HG03196 (cell line): Measurements from ENCODE around the gene TICRR.

ENCODE experiments used
- ATAC-seq: cut with Tn5 transposase; IDR thresholded peaks from one replicate; pipeline ENCODE4 v1.9.1; 2021; ENCODE audit not compliant: unreplicated experiment

Gene TICRR

DNA sequence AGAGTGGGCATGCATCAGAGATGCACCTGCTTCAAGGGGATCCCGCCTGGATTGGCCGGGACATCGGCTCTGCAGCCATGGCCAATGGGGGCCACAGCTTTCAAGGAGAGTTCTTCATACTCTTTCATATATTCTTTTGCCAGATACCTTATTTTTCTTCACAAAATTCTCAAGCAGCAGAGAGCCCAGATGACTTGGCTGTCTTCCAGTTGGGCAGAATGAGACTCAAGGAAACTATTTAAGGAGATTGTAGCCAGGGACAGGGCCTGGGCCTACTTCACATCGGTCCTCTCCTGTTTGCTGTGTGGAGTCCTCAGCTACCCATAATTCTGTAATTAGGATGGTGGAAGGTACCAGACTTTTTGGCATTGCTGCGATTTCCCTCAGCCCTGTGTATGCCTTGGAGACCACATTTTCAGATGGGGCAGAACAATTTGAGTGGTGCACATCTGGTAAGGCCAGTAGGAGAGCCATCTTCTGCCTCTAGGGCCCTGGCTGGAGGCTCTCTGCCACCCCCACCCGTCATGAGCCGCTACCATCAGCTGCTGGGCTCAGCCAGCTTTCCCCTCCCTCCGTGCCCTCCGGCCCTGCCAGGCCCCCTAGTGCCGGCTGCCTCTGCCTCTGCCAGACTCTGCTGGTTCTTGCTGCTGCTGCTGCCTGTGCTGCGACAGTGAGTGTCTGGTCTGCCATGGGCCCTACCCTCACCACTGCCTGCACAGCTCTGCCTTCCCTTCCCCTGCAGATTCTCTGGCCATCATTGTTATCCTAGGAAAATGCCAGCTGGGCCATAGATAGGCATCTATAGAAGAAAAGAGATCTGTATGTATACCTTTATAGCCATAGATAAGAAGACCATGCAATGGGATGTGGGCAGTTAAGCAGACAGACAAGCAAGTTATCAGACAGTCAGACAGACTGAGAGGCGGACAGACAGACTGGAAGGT is 97.2 kb downstream of the TICRR start:
- ATAC-seq, result no peak

DNA sequence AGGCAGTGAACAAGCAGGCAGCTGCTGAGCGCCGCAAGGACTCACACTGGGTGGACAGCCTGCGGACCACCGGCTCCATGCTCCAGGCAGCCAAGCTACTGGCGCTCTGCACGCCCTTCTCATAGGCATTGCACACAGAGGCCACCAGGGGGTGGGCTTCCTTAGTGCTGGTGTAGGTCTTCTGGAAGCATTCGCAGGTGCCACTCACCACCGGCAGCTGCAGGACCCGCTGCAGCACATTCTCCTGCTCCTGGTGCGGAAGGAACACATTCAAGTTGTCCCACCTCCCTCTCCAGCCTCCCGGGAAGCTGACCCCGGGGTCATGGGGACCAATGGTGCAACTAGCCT is 97.9 kb downstream of the TICRR start:
- no peak for ATAC-seq

DNA sequence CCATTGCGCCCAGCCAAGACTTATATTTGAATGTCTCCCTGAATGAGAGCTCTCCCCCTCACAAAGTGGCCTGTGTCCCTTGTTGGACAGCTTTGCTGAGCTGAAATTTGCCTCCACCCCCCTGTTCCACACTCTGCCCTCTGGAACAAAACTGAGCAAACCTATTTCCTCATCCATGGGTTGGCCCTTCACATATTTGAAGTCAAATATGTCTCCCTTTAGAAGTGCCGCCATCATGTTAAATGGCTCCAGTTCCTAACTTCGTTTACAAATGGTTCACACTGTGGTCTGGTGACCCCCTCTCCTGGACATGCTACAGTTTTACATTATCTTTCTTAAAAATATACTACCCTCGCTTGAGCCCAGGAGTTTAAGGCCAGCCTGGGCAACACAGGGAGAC is 99.3 kb downstream of the TICRR start:
- ATAC-seq, result no peak

DNA sequence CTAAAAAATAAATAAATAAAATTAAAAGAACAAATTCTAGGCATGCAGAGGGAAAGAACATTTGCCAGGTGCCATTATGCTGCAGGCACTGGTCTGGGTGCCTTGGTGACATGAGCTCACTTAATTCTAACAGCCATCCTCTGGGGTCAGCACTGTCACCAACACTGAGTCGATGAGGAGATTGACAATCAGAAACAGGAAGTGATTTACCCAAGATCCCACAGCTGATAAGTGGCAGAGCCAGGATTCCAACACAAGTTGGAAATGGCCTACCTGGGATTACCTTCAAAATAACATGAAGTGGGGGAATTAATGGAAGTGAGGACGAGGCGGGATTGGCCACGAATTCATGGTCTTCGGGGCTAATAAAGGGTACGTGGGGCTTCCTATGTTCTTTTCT is 100.3 kb downstream of the TICRR start:
- ATAC-seq, result no peak

DNA sequence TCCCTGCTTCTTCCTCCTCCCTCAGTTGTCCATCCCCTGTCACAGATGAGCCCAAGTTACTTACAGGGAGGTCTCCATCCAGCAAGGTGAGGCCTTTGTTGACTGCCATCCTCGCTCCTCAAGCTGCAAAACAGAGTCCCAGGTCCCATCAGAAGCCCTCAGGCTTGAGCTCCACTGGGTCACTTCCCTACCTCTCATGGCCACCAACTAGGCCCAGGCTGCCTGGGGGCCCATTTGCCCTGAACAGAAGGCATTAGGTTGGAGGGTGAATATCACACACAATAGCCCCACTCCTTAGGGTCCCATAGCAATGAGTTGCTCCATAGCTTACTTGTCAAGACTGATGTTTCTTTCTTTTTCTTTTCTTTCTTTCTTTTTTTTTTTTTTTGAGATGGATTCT is 102.1 kb downstream of the TICRR start:
- no peak for ATAC-seq
